Effector memory CD4-positive, alpha-beta T cell (primary cell): Measurements from ENCODE around the gene ZFAND5.

Experiments used
- DNase-seq, 3 donors: peaks; one replicate each; pipeline ENCODE4 v3.0.0-alpha.2; 2020
- H3K27ac ChIP-seq: 2 replicates; pipeline ENCODE4 v1.7.0; 2013; ENCODE audit warnings: mild to moderate bottlenecking, low read length, moderate library complexity; ENCODE audit not compliant: insufficient read depth, poor library complexity, severe bottlenecking
- H3K27me3 ChIP-seq: replicated peaks from 2 replicates; pipeline ENCODE4 v1.7.0; 2013; ENCODE audit warnings: mild to moderate bottlenecking, low read length; ENCODE audit not compliant: insufficient read depth, control insufficient read depth, poor library complexity, severe bottlenecking
- H3K36me3 ChIP-seq: 2 replicates; pipeline ENCODE4 v1.7.0; 2013; ENCODE audit warnings: mild to moderate bottlenecking, low read length, moderate library complexity; ENCODE audit not compliant: control insufficient read depth, insufficient read depth
- H3K4me1 ChIP-seq: 2 replicates; pipeline ENCODE4 v1.7.0; 2013; ENCODE audit warnings: low read length, mild to moderate bottlenecking; ENCODE audit not compliant: control insufficient read depth, insufficient read depth, poor library complexity, severe bottlenecking
- H3K4me3 ChIP-seq: 2 replicates; pipeline ENCODE4 v1.7.0; 2013; ENCODE audit warnings: low read length, low read depth, mild to moderate bottlenecking; ENCODE audit not compliant: insufficient read depth, poor library complexity, severe bottlenecking
- H3K9me3 ChIP-seq: 2 replicates; pipeline ENCODE4 v1.7.0; 2013; ENCODE audit warnings: mild to moderate bottlenecking, low read length, moderate library complexity; ENCODE audit not compliant: control insufficient read depth

ZFAND5 gene

DNA sequence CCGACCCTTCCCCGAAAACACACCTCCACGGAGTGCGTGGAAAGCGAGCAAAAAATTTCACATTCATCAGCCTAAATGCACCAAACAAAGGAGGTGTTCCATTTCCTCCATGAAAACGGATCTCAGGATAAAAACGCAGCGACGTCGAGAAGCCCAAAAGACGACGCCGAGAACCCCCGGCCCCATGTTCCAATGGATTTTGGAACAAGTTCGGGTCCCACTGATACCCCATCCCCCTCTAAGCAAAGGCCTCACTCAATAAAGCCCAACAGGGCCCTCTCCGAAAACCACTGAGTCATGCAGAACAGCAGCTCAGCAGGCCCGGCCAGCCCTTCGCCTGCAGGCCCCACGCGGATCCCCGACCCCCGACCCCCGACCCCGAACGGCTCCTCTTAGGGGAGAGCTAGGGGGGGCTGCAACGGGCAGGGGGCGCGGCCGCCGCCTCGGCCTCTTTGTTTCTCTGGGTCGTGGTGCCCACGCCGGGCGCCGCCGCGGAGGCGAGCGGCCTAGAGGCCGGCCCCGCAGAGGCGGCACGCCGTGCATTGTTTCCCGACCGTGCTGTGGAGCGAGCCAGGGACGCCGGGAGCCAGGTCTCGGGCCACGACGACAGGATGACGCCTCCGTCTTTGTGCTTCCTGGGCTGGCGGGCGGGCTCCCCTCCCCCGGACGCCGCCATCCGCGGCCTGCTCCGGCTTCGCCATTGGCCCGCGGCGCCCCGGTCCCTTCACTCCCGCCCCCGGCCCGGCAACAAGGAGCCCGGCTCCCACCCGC, 915 bp downstream of the ZFAND5 start:
- Histone ChIP-seq H3K27me3 (no peaks in the 10 kb centered on the region), H3K9me3 (no peaks in the 10 kb centered on the region), H3K4me3 (peak overlapping the region; percentile 94), H3K4me1 (peaks cover 23% of the 10 kb centered on the region), H3K27ac (peak overlapping the region; percentile 98), H3K36me3 (peaks cover 16% of the 10 kb centered on the region)
- peak; percentile 55 to 68 (median 59) for DNase-seq

- peaks cover 23% of the 10 kb centered on the region for H3K4me1 ChIP-seq
- no peak for DNase-seq
- H3K9me3 ChIP-seq = no peaks in the 10 kb centered on the region
Measured at GRCh38 chr9:72363236-72363635, 1.8 kb downstream of the ZFAND5 start.

GRCh38 chr9:72362680-72363139, 2.3 kb downstream of the ZFAND5 start:
- Histone ChIP-seq H3K36me3 (peaks cover 23% of the 10 kb centered on the region), H3K27ac (peak overlapping the region; percentile 14), H3K27me3 (no peaks in the 10 kb centered on the region), H3K4me1 (peaks cover 23% of the 10 kb centered on the region), H3K9me3 (no peaks in the 10 kb centered on the region), H3K4me3 (peak overlapping the region; percentile 94)
- DNase-seq = peak in 1 of 3 donors; percentile 4

More at GRCh38 chr9:72363236-72363635, 1.8 kb downstream of the ZFAND5 start:
- Histone ChIP-seq H3K27ac (peak overlapping the region; percentile 98), H3K4me3 (peak overlapping the region; percentile 94), H3K27me3 (no peaks in the 10 kb centered on the region), H3K36me3 (peaks cover 19% of the 10 kb centered on the region)

DNA sequence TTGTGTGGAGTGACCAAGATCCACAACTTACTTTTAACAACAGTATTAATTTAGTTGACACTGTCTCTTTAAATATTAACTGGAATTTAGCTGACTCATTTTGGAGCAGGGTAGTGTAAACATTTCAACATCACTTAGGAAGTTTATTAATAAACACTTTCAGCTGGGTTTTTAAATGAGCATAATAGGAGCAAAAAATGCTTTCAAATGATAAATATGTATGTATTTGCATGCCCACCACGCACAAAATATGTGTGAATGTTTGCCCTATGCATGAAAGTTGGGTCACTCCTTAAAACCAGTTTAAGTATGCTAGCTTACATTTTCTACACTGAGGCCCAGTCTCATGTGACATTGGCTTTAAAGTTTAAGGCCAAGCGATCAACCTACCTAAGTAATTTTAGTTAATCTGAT, 2.9 kb downstream of the ZFAND5 start:
- Histone ChIP-seq H3K36me3 (peaks cover 25% of the 10 kb centered on the region), H3K27ac (peak overlapping the region; percentile 14), H3K9me3 (no peaks in the 10 kb centered on the region), H3K4me1 (peaks cover 23% of the 10 kb centered on the region), H3K4me3 (peak overlapping the region; percentile 94), H3K27me3 (no peaks in the 10 kb centered on the region)
- DNase-seq = no peak

DNA sequence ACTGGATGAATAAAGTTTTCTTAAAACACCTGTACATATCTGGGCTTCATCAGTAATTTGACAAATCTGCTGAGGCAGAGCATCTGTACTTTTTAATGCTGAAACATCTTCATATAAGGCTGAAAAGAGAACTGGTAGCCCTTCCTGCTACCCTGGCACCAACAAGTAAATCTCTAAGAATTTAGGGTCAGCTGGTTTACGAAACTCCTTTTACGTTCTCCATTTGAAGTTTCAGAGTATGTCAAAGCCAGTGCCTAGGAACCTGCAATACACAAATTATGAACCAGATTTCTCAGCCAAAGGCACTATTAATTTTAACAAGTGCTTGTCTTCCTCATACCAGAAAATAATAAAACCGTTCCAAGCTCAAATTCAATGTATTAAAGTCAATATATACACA, 3.8 kb downstream of the ZFAND5 start:
- DNase-seq = no peak
- H3K27ac ChIP-seq = no peak overlapping the region
- H3K4me1 ChIP-seq = peaks cover 23% of the 10 kb centered on the region
- no peak overlapping the region for H3K4me3 ChIP-seq
- H3K9me3 ChIP-seq = no peaks in the 10 kb centered on the region
- H3K27me3 ChIP-seq = no peaks in the 10 kb centered on the region
- peaks cover 35% of the 10 kb centered on the region for H3K36me3 ChIP-seq

GRCh38 chr9:72360324-72360723, 4.7 kb downstream of the ZFAND5 start:
- Histone ChIP-seq H3K36me3 (peaks cover 42% of the 10 kb centered on the region), H3K27ac (no peak overlapping the region), H3K4me1 (peaks cover 20% of the 10 kb centered on the region)

DNA sequence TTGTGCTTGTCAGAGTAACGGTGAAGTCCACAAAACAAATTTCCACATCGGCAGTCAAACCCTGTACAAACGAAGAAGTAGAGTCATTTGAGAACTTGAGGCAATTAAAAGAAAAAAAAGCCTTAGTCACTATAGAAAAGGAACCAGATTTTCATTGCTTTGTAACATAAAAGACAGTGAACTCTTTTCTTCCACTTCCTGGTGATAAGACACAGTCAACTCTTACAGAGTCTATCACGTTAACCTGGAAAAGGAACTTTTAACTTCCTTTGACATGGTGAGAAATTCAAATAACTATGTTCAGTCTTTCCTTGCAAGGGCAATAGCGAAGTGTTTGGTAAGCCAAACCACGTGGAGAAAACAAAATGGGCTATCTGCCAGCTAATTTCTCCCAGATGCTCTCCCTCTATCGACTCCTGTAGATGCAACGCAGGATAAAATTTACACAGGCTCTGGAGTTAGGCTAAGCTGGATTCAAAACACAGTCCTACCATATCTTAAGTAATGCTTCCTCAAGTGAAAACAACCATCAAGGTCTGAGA, 8.9 kb downstream of the ZFAND5 start:
- no peak overlapping the region for H3K27ac ChIP-seq
- H3K9me3 ChIP-seq = no peaks in the 10 kb centered on the region
- H3K36me3 ChIP-seq = peaks cover 56% of the 10 kb centered on the region
- H3K27me3 ChIP-seq = no peaks in the 10 kb centered on the region
- no peak overlapping the region for H3K4me3 ChIP-seq
- peaks cover under 1% of the 10 kb centered on the region for H3K4me1 ChIP-seq
- no peak for DNase-seq

More at GRCh38 chr9:72360324-72360723, 4.7 kb downstream of the ZFAND5 start:
- no peak overlapping the region for H3K4me3 ChIP-seq
- H3K27me3 ChIP-seq = no peaks in the 10 kb centered on the region
- no peaks in the 10 kb centered on the region for H3K9me3 ChIP-seq
- no peak for DNase-seq

GRCh38 chr9:72355153-72355552, 9.9 kb downstream of the ZFAND5 start:
- no peaks in the 10 kb centered on the region for H3K27me3 ChIP-seq
- H3K4me3 ChIP-seq = no peak overlapping the region
- H3K36me3 ChIP-seq = peaks cover 51% of the 10 kb centered on the region
- H3K9me3 ChIP-seq = no peaks in the 10 kb centered on the region
- no peak for DNase-seq
- H3K4me1 ChIP-seq = no peaks in the 10 kb centered on the region
- H3K27ac ChIP-seq = no peak overlapping the region

- Histone ChIP-seq H3K27me3 (no peaks in the 10 kb centered on the region), H3K9me3 (no peaks in the 10 kb centered on the region), H3K4me3 (no peak overlapping the region), H3K36me3 (peaks cover 46% of the 10 kb centered on the region), H3K4me1 (no peaks in the 10 kb centered on the region), H3K27ac (no peak overlapping the region)
- no peak for DNase-seq
Measured at GRCh38 chr9:72354704-72355103, 10.3 kb downstream of the ZFAND5 start.

DNA sequence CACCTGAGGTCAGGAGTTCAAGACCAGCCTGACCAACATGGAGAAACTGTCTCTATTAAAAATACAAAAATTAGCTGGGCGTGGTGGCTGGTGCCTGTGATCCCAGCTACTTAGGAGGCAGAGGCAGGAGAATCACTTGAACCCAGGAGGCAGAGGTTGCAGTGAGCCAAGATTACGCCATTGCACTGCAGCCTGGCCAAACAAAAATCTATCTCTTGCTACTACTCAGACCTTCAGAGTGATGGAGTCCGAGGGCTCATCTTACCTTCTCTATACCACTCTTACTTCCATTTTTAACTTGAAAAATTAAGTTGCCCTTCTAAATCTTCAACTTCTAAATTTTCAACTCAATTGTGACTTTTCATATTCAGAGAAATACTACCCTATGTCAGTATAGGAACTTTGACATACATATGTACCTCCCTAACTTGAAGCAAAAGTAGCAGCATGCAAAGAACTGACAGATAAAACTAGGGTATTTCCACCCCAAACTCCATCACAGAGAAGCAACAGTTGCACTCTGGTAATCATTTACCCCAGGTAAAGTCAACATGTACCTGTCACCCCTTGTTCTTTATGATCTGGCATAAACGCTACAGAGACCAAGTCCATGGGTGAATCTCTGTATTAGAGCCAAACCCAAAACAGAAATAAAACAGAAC, 11.4 kb downstream of the ZFAND5 start:
- no peak overlapping the region for H3K27ac ChIP-seq
- no peak for DNase-seq

More for the DNA sequence above, 11.4 kb downstream of the ZFAND5 start:
- H3K9me3 ChIP-seq = no peaks in the 10 kb centered on the region
- H3K27me3 ChIP-seq = no peaks in the 10 kb centered on the region
- H3K4me1 ChIP-seq = no peaks in the 10 kb centered on the region
- no peak overlapping the region for H3K4me3 ChIP-seq
- H3K36me3 ChIP-seq = peaks cover 38% of the 10 kb centered on the region
